Ascending aorta (tissue), 2 donors: Measurements from ENCODE around the gene DHRS11. TPM values are rescaled to one million over a fixed set of nuclear protein-coding genes. Genes with fewer than 3 reads are reported as not detected.

ENCODE experiments used
- DNase-seq, 2 donors: peaks; one replicate each; pipeline ENCODE4 v3.0.0-alpha.2; 2019; ENCODE audit warnings: low spot score in 2 of 2
- H3K27ac ChIP-seq, 2 donors: fragments of 200-600 bp; sonication (generic); one replicate each; pipeline ENCODE4 v1.5.1; 2016 to 2017; ENCODE audit warnings: mild to moderate bottlenecking in 1 of 2
- H3K27me3 ChIP-seq: fragments of 200-600 bp; sonication (generic); one replicate; pipeline ENCODE4 v1.5.1; 2017
- H3K36me3 ChIP-seq, 2 donors: fragments of 200-600 bp; sonication (generic); one replicate each; pipeline ENCODE4 v1.5.1; 2016
- H3K4me1 ChIP-seq, 2 donors: fragments of 200-600 bp; sonication (generic); one replicate each; pipeline ENCODE4 v1.5.1; 2016 to 2017; ENCODE audit warnings: mild to moderate bottlenecking in 1 of 2
- H3K4me3 ChIP-seq, 2 donors: fragments of 200-600 bp; sonication (generic); one replicate each; pipeline ENCODE4 v1.5.1; 2016 to 2017; ENCODE audit warnings: mild to moderate bottlenecking in 1 of 2
- H3K9me3 ChIP-seq, 2 donors: fragments of 200-600 bp; sonication (generic); one replicate each; pipeline ENCODE4 v1.5.1; 2016
- CTCF ChIP-seq, 3 experiments: fragments of 200-600 bp in 2 of 3; fragments of 450-650 bp in 1 of 3; sonication (generic) in 2 of 3; IDR thresholded peaks; one replicate each; pipeline ENCODE4 v1.5.1; 2016 to 2019; ENCODE audit warnings: antibody characterized with exemption in 3 of 3, mild to moderate bottlenecking in 1 of 3, moderate library complexity in 1 of 3
- intact Hi-C: fragments of 100-400 bp; cut with DNase I; formaldehyde crosslinking; loops from one replicate; pipeline ENCODE4 v1.15.1; 2023
- total RNA-seq: library from RNA; depleted of rRNA; stranded (reverse); fragments of >200 nt; gene quantifications from one replicate; pipeline ENCODE4 v1.1.0, GENCODE V29; 2016

The DHRS11 gene
- total RNA-seq, 1 donor from 2014 or later, result 11.8 TPM

GRCh38 chr17:36594626-36595401 is 3.1 kb downstream of the DHRS11 start:
- intact Hi-C loops, result loop anchor here (10.0 kb wide), 2 partner anchors 760 to 890 kb away; partner anchors contain the start of gene DUSP14
- H3K9me3 ChIP-seq, result no peaks in the 10 kb centered on the region
- H3K27ac ChIP-seq, result no peak overlapping the region
- H3K4me3 ChIP-seq, result no peak overlapping the region
- H3K36me3 ChIP-seq, result peaks cover 0 to 4% of the 10 kb centered on the region in 2 donors
- peaks cover 0 to 7% of the 10 kb centered on the region in 2 donors for H3K4me1 ChIP-seq
- no peaks in the 10 kb centered on the region for H3K27me3 ChIP-seq
- no peak for TF ChIP-seq CTCF (IDR thresholded peaks at IDR 0.05)
- peak in 1 of 2 donors; percentile 53 for DNase-seq

- Histone ChIP-seq H3K27ac (no peak overlapping the region), H3K9me3 (no peaks in the 10 kb centered on the region), H3K4me3 (no peak overlapping the region), H3K4me1 (peaks cover 3 to 12% of the 10 kb centered on the region in 2 donors), H3K27me3 (no peaks in the 10 kb centered on the region), H3K36me3 (no peaks in the 10 kb centered on the region)
- intact Hi-C loops, result loop anchor here (10.0 kb wide), 2 partner anchors 758 to 888 kb away; partner anchors contain the start of gene DUSP14
- TF ChIP-seq CTCF (IDR thresholded peaks at IDR 0.05), result no peak
- DNase-seq, result peak in 1 of 2 donors; percentile 18
These were observed 5.5 kb downstream of the DHRS11 start for GRCh38 chr17:36597226-36597625.

- Histone ChIP-seq H3K27ac (no peak overlapping the region), H3K4me1 (peaks cover 3 to 17% of the 10 kb centered on the region in 2 donors), H3K9me3 (no peaks in the 10 kb centered on the region), H3K27me3 (no peaks in the 10 kb centered on the region), H3K4me3 (no peak overlapping the region), H3K36me3 (no peaks in the 10 kb centered on the region)
- intact Hi-C loops, result loop anchor here (10.0 kb wide), 2 partner anchors 757 to 887 kb away; partner anchors contain the start of gene DUSP14
- no peak for TF ChIP-seq CTCF (IDR thresholded peaks at IDR 0.05)
- DNase-seq, result peak in 1 of 2 donors; percentile 47
These were observed 6.4 kb downstream of the DHRS11 start for GRCh38 chr17:36597866-36598777.

GRCh38 chr17:36598951-36599401 is 7.3 kb downstream of the DHRS11 start:
- Histone ChIP-seq H3K4me1 (peaks cover 3 to 20% of the 10 kb centered on the region in 2 donors), H3K36me3 (no peaks in the 10 kb centered on the region), H3K4me3 (no peak overlapping the region), H3K27ac (no peak overlapping the region), H3K9me3 (no peaks in the 10 kb centered on the region), H3K27me3 (no peaks in the 10 kb centered on the region)
- DNase-seq, result peak in 1 of 2 donors; percentile 57
- no peak for TF ChIP-seq CTCF (IDR thresholded peaks at IDR 0.05)
- intact Hi-C loops, result loop anchor here (10.0 kb wide), 2 partner anchors 756 to 886 kb away; partner anchors contain the start of gene DUSP14

- Histone ChIP-seq H3K4me3 (no peak overlapping the region), H3K36me3 (no peaks in the 10 kb centered on the region), H3K4me1 (peaks cover 3 to 20% of the 10 kb centered on the region in 2 donors), H3K9me3 (no peaks in the 10 kb centered on the region), H3K27ac (no peak overlapping the region), H3K27me3 (no peaks in the 10 kb centered on the region)
- DNase-seq, result peak in 1 of 2 donors; percentile 62
- no peak for TF ChIP-seq CTCF (IDR thresholded peaks at IDR 0.05)
- intact Hi-C loops, result loop anchor here (2.0 to 10.0 kb wide), 6 partner anchors 65 to 1008 kb away; partner anchors contain the start of genes AATF, ACACA, DUSP14 and MYO19
These were observed 8.0 kb downstream of the DHRS11 start for GRCh38 chr17:36599546-36600250.
